SK-N-SH (cell line): ENCODE results near the gene KRTAP4-3. TPM values are rescaled to one million over a fixed set of nuclear protein-coding genes. Genes with fewer than 3 reads are reported as not detected.

Source experiments
- CTCF ChIA-PET: fragments of 300-600, 350-600 bp; formaldehyde crosslinking; extraction: SDS; loops from one replicate; lab custom pipeline; 2021; lab: Yijun Ruan, JAX
- POLR2A ChIA-PET: fragments of 350-600 bp; sonication (Branson Sonifier 250); formaldehyde crosslinking; extraction: SDS; loops from one replicate; lab custom pipeline; 2020; ENCODE audit warnings: antibody characterized with exemption, inconsistent platforms; lab: Yijun Ruan, JAX
- DNase-seq: peaks from one replicate; pipeline ENCODE4 v3.0.0; 2012
- H2AFZ ChIP-seq: fragments of 200-600 bp; sonication (generic); 2 replicates; pipeline ENCODE4 v1.8.1; 2016; ENCODE audit warnings: antibody characterized with exemption, mild to moderate bottlenecking, low read depth
- H3F3A ChIP-seq: fragments of 200-600 bp; sonication (generic); replicated peaks from 2 replicates; pipeline ENCODE3; 2016; ENCODE audit warnings: antibody characterized with exemption, mild to moderate bottlenecking; ENCODE audit not compliant: insufficient read depth
- H3K27ac ChIP-seq, 2 experiments: fragments of 200-500 bp in 1 of 2; fragments of 200-600 bp in 1 of 2; sonication (Bioruptor generic) in 1 of 2; sonication (generic), shearing (Covaris generic) in 1 of 2; 2 replicates each; pipeline versions ENCODE4 v1.5.1 to v1.6.1; 2014 to 2016; ENCODE audit warnings: low read depth in 2 of 2, inconsistent platforms in 1 of 2, low read length in 1 of 2, mild to moderate bottlenecking in 1 of 2, mixed read lengths in 1 of 2
- H3K27me3 ChIP-seq: fragments of 200-600 bp; sonication (generic), shearing (Covaris generic); 2 replicates; pipeline ENCODE4 v1.6.1; 2016; ENCODE audit warnings: mixed run types; ENCODE audit not compliant: insufficient read depth
- H3K36me3 ChIP-seq, 2 experiments: fragments of 200-500 bp in 1 of 2; fragments of 200-600 bp in 1 of 2; sonication (Bioruptor generic) in 1 of 2; sonication (generic) in 1 of 2; replicated peaks in 1 of 2; 2 replicates each; pipeline versions ENCODE3 to v1.5.1; 2014 to 2016; ENCODE audit warnings: low read length in 1 of 2, mild to moderate bottlenecking in 1 of 2; ENCODE audit not compliant: insufficient read depth in 2 of 2, control insufficient read depth in 1 of 2
- H3K4me1 ChIP-seq, 2 experiments: fragments of 200-500 bp in 1 of 2; fragments of 200-600 bp in 1 of 2; sonication (Bioruptor generic) in 1 of 2; sonication (generic), shearing (Covaris generic) in 1 of 2; 2 replicates each; pipeline versions ENCODE4 v1.5.1 to v1.6.1; 2014 to 2016; ENCODE audit warnings: low read depth in 1 of 2, low read length in 1 of 2, mixed run types in 1 of 2; ENCODE audit not compliant: insufficient read depth in 2 of 2, control insufficient read depth in 1 of 2
- H3K4me2 ChIP-seq: fragments of 200-600 bp; sonication (generic), shearing (Covaris generic); 2 replicates; pipeline ENCODE4 v1.6.1; 2017; ENCODE audit warnings: mixed run types
- H3K4me3 ChIP-seq, 2 experiments: fragments of 200-500 bp in 1 of 2; fragments of 200-600 bp in 1 of 2; sonication (Bioruptor generic) in 1 of 2; sonication (generic), shearing (Covaris generic) in 1 of 2; 2 replicates each; pipeline versions ENCODE4 v1.5.1 to v1.8.1; 2014 to 2016; ENCODE audit warnings: low read depth in 2 of 2, inconsistent platforms in 1 of 2, low read length in 1 of 2, mild to moderate bottlenecking in 1 of 2, mixed read lengths in 1 of 2, moderate library complexity in 1 of 2
- H3K79me2 ChIP-seq: fragments of 200-600 bp; sonication (generic); 2 replicates; pipeline ENCODE4 v1.8.1; 2017; ENCODE audit warnings: mild to moderate bottlenecking; ENCODE audit not compliant: insufficient read depth
- H3K9ac ChIP-seq: fragments of 200-600 bp; sonication (generic); 2 replicates; pipeline ENCODE4 v1.6.1; 2017; ENCODE audit warnings: mixed run types
- H3K9me2 ChIP-seq: fragments of 200-600 bp; sonication (generic); 2 replicates; pipeline ENCODE4 v1.6.1; 2017; ENCODE audit warnings: mixed run types
- H3K9me3 ChIP-seq: fragments of 200-600 bp; sonication (generic); 2 replicates; pipeline ENCODE4 v1.6.1; 2017; ENCODE audit warnings: mixed run types, mild to moderate bottlenecking, moderate library complexity
- H4K20me1 ChIP-seq: fragments of 200-600 bp; sonication (generic); 2 replicates; pipeline ENCODE4 v1.6.1; 2017; ENCODE audit warnings: mild to moderate bottlenecking, mixed run types; ENCODE audit not compliant: insufficient read depth
- CHD2 ChIP-seq: fragments of 150-350 bp; IDR thresholded peaks from 2 replicates; pipeline ENCODE4 v1.6.1; 2018; ENCODE audit warnings: low read length; ENCODE audit not compliant: partially characterized antibody
- CTCF ChIP-seq: fragments of 200-600 bp; sonication (generic); IDR thresholded peaks from 2 replicates; pipeline ENCODE4 v1.6.1; 2017; ENCODE audit warnings: antibody characterized with exemption, mild to moderate bottlenecking, moderate library complexity
- EP300 ChIP-seq, 2 experiments: IDR thresholded peaks; 2 replicates each; pipeline versions ENCODE4 v1.4.0 to v1.6.1; 2012; ENCODE audit warnings: borderline replicate concordance in 1 of 2, low read depth in 1 of 2, low read length in 1 of 2
- FOSL2 ChIP-seq: IDR thresholded peaks from 2 replicates; pipeline ENCODE4 v1.4.0; 2012; ENCODE audit warnings: low read depth, mild to moderate bottlenecking, moderate library complexity, borderline replicate concordance
- FOXJ3 ChIP-seq: sonication (generic); formaldehyde crosslinking; IDR thresholded peaks from 2 replicates; pipeline ENCODE4 v1.5.1; 2020; ENCODE audit warnings: mild to moderate bottlenecking, missing genetic modification reagents
- FOXM1 ChIP-seq: IDR thresholded peaks from 2 replicates; pipeline ENCODE4 v1.4.0; 2012; ENCODE audit warnings: low read depth, mild to moderate bottlenecking
- GATA2 ChIP-seq: sonication (generic); formaldehyde crosslinking; IDR thresholded peaks from 2 replicates; pipeline ENCODE4 v1.5.0; 2020; ENCODE audit warnings: mild to moderate bottlenecking, missing genetic modification reagents
- MAX ChIP-seq: IDR thresholded peaks from 2 replicates; pipeline ENCODE4 v1.4.0; 2012; ENCODE audit warnings: low read depth
- MEF2A ChIP-seq: IDR thresholded peaks from 2 replicates; pipeline ENCODE4 v1.4.0; 2012; ENCODE audit warnings: low read depth, borderline replicate concordance
- MXI1 ChIP-seq: IDR thresholded peaks from 2 replicates; pipeline ENCODE4 v1.6.1; 2012; ENCODE audit warnings: mild to moderate bottlenecking, low read depth, low read length, improper control_type of control experiment
- NFIC ChIP-seq: IDR thresholded peaks from 2 replicates; pipeline ENCODE4 v1.4.0; 2012; ENCODE audit warnings: borderline replicate concordance
- POLR2AphosphoS5 ChIP-seq: IDR thresholded peaks from 2 replicates; pipeline ENCODE4 v1.6.1; 2012; ENCODE audit warnings: low read depth, low read length
- RAD21 ChIP-seq: IDR thresholded peaks from 2 replicates; pipeline ENCODE4 v1.6.1; 2012; ENCODE audit warnings: mild to moderate bottlenecking, low read length
- SMC3 ChIP-seq: IDR thresholded peaks from 2 replicates; pipeline ENCODE4 v1.6.1; 2012; ENCODE audit warnings: low read depth, low read length, improper control_type of control experiment
- TAF1 ChIP-seq: IDR thresholded peaks from 2 replicates; pipeline ENCODE4 v1.6.1; 2012; ENCODE audit warnings: low read depth, mild to moderate bottlenecking, low read length, moderate library complexity, borderline replicate concordance
- TCF12 ChIP-seq: IDR thresholded peaks from 2 replicates; pipeline ENCODE4 v1.4.0; 2012
- TEAD4 ChIP-seq: IDR thresholded peaks from 2 replicates; pipeline ENCODE4 v1.4.0; 2012; ENCODE audit warnings: mild to moderate bottlenecking, borderline replicate concordance; ENCODE audit not compliant: insufficient read depth
- YY1 ChIP-seq: IDR thresholded peaks from 2 replicates; pipeline ENCODE4 v1.4.0; 2012; ENCODE audit warnings: low read depth, mild to moderate bottlenecking
- ZBTB33 ChIP-seq: IDR thresholded peaks from 2 replicates; pipeline ENCODE4 v1.4.0; 2012; ENCODE audit warnings: low read depth, borderline replicate concordance
- WGBS: methylation state at CpG from one replicate; pipeline ENCODE4 v1.1.6; 2017; ENCODE audit warnings: low lambda C conversion rate; 5-methylcytosine and 5-hydroxymethylcytosine counted together
- polyA plus RNA-seq, 3 experiments: library from polyadenylated mRNA; depleted of rRNA; stranded (reverse); fragments of >200 nt; gene quantifications; 2 replicates each; pipeline ENCODE4 v1.2.3, GENCODE V29; 2012

KRTAP4-3 gene
- polyA plus RNA-seq, 1 of the 3 experiments (the other 2 are of a cell fraction): not detected

- 33% methylated on average over 3 of the region's 3 CpGs for WGBS
- Histone ChIP-seq H3K36me3 (no peaks in the 10 kb centered on the region), H4K20me1 (no peaks in the 10 kb centered on the region), H3K4me2 (no peak overlapping the region), H3K9me3 (no peaks in the 10 kb centered on the region), H3K9me2 (no peaks in the 10 kb centered on the region), H3K4me1 (no peaks in the 10 kb centered on the region), H3F3A (no peaks in the 10 kb centered on the region), H3K27me3 (peaks cover 34% of the 10 kb centered on the region), H3K4me3 (no peak overlapping the region), H3K79me2 (no peaks in the 10 kb centered on the region), H3K9ac (no peak overlapping the region), H2AFZ (no peak overlapping the region), H3K27ac (no peak overlapping the region)
- TF ChIP-seq SMC3 (no peak), TCF12 (no peak), EP300 (IDR thresholded peaks at IDR 0.05; ENCODE audit: borderline replicate concordance in 1 of 2, low read depth in 1 of 2, low read length in 1 of 2) (no peak), CHD2 (no peak), FOSL2 (no peak), RAD21 (no peak), TAF1 (no peak), GATA2 (CRISPR knock-in tag) (no peak)
- ChIA-PET POLR2A (no interaction called here), CTCF (no interaction called here)
- no peak for DNase-seq
These were observed 10.3 kb upstream of the KRTAP4-3 start for GRCh38 chr17:41178341-41178740.

GRCh38 chr17:41177727-41178271, 9.8 kb upstream of the KRTAP4-3 start, which contains the start of gene KRTAP4-2:
Gene KRTAP4-2 (minus strand): TSS chr17:41178221. CDS start chr17:41178164, 57 bp downstream.
- Histone ChIP-seq H3K27me3 (peaks cover 34% of the 10 kb centered on the region), H3K36me3 (no peaks in the 10 kb centered on the region), H3K79me2 (no peaks in the 10 kb centered on the region), H3K9ac (no peak within 1 kb of the TSS), H3K27ac (no peak within 1 kb of the TSS), H3K9me3 (no peaks in the 10 kb centered on the region), H3F3A (no peaks in the 10 kb centered on the region), H3K4me3 (no peak within 1 kb of the TSS), H3K4me2 (no peak within 1 kb of the TSS), H2AFZ (no peak within 1 kb of the TSS), H3K9me2 (no peaks in the 10 kb centered on the region), H4K20me1 (no peaks in the 10 kb centered on the region)
- POLR2A ChIA-PET: no interaction called here
- WGBS: 15% methylated on average over 2 of the region's 7 CpGs
- no peak for DNase-seq
- CTCF ChIA-PET: no interaction called here
- no peak for TF ChIP-seq GATA2 (CRISPR knock-in tag)
- no peak for TF ChIP-seq NFIC
- TF ChIP-seq RAD21: no peak
- no peak for TF ChIP-seq MXI1
- TF ChIP-seq FOSL2: no peak
- no peak for TF ChIP-seq CTCF
- TF ChIP-seq FOXJ3 (CRISPR knock-in tag): no peak
- TF ChIP-seq MAX: no peak
- TF ChIP-seq POLR2AphosphoS5: no peak
- no peak for TF ChIP-seq FOXM1
- TF ChIP-seq MEF2A: no peak
- no peak for TF ChIP-seq TEAD4
- TF ChIP-seq ZBTB33: no peak
- no peak for TF ChIP-seq YY1
- TF ChIP-seq, all 33 proteins: peak for 0
- H3K4me1 ChIP-seq: no peaks in the 10 kb centered on the region
